Vagina (tissue), 2 donors: Measurements from ENCODE around the gene IFNLR1. TPM values are rescaled to one million over a fixed set of nuclear protein-coding genes. Genes with fewer than 3 reads are reported as not detected.

Experiments
- DNase-seq, 2 donors: peaks; one replicate each; pipeline ENCODE4 v3.0.0-alpha.2; 2017; ENCODE audit errors: extremely low spot score in 2 of 2
- H3K27ac ChIP-seq: fragments of 200-600 bp; sonication (generic); one replicate; pipeline ENCODE4 v1.5.1; 2019
- H3K27me3 ChIP-seq: fragments of 200-600 bp; sonication (generic); one replicate; pipeline ENCODE4 v1.5.1; 2019
- H3K36me3 ChIP-seq, 2 donors: fragments of 200-600 bp; sonication (generic); one replicate each; pipeline ENCODE4 v1.5.1; 2017 to 2019
- H3K4me1 ChIP-seq: fragments of 200-600 bp; sonication (generic); one replicate; pipeline ENCODE4 v1.5.1; 2019
- H3K4me3 ChIP-seq, 2 donors: fragments of 200-600 bp; sonication (generic); 1 replicate in 1 of 2; 2 replicates in 1 of 2; pipeline ENCODE4 v1.5.1; 2016 to 2019
- H3K9me3 ChIP-seq: fragments of 200-600 bp; sonication (generic); one replicate; pipeline ENCODE4 v1.5.1; 2019
- POLR2A ChIP-seq, 2 donors: fragments of 450-650 bp; IDR thresholded peaks; one replicate each; pipeline ENCODE4 v1.6.1; 2017; ENCODE audit warnings: antibody characterized with exemption in 2 of 2, mild to moderate bottlenecking in 2 of 2, moderate library complexity in 2 of 2
- POLR2AphosphoS5 ChIP-seq, 2 donors: sonication (generic); formaldehyde crosslinking; IDR thresholded peaks; one replicate each; pipeline ENCODE4 v1.9.0; 2017; ENCODE audit warnings: antibody characterized with exemption in 2 of 2, mild to moderate bottlenecking in 2 of 2, low read depth in 1 of 2; ENCODE audit not compliant: insufficient read depth in 1 of 2
- intact Hi-C: fragments of 100-400 bp; cut with DNase I; formaldehyde crosslinking; loops from one replicate; pipeline ENCODE4 v1.15.1; 2023
- total RNA-seq: library from RNA; depleted of rRNA; stranded (reverse); fragments of >200 nt; gene quantifications from one replicate; pipeline ENCODE4 v1.2.3, GENCODE V29; 2016
- TF ChIP-seq, protein P1 (sequence below), 3 experiments: fragments of 450-650 bp in 2 of 3; fragments of 200-600 bp in 1 of 3; sonication (generic) in 1 of 3; IDR thresholded peaks; one replicate each; pipeline ENCODE4 v1.5.1; 2017 to 2019; ENCODE audit warnings: antibody characterized with exemption in 3 of 3, mild to moderate bottlenecking in 2 of 3, moderate library complexity in 2 of 3

Gene IFNLR1
- total RNA-seq, 1 donor from 2014 or later = 1.7 TPM

DNA sequence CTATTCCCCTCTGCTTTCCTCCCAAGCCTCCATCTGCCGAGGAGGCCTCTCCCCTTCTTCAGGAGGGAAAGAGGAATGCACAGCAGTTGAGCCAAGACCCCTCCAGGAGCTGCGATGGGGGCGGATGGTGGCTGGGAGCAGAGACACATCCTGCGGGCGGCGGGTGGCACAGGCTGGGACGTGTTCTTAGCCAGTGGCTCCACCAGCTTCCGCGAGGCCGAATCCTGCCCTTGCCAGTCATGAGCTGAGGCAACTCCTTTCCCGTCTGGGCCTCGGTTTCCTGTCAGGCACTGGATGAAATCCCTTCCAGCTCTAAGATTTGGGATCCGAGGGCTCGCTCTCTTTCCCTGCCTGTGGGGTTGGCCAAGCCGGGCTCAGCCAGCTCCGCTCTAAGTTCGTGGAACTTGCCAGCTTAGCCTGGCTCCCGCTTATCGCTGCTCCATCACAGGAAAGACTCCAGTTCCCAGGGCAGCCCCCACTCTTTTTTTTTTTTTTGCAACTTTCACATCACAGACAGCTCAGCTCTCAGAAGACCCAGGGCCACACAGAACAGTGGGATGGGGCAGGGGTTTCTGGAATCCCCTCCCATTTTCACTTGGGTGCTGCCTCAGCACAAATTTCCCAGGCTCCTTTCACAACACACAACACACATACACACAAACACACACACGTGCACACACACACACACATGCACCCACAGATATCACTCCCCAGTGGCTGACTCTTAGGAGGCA lies 75.7 kb downstream of the IFNLR1 start:
- no peak for DNase-seq
- H3K36me3 ChIP-seq = no peaks in the 10 kb centered on the region
- no peaks in the 10 kb centered on the region for H3K9me3 ChIP-seq
- H3K27ac ChIP-seq = peak overlapping the region; percentile 41
- peak overlapping the region in 1 of 2 donors; percentile 29 for H3K4me3 ChIP-seq
- H3K4me1 ChIP-seq = peaks cover 39% of the 10 kb centered on the region
- TF ChIP-seq POLR2AphosphoS5 (IDR thresholded peaks at IDR 0.05; ENCODE audit: insufficient read depth in 1 of 2, low read depth in 1 of 2) (peak in 1 of 2 donors; percentile 12), POLR2A (IDR thresholded peaks at IDR 0.05) (no peak)
- TF ChIP-seq, protein P1, sequence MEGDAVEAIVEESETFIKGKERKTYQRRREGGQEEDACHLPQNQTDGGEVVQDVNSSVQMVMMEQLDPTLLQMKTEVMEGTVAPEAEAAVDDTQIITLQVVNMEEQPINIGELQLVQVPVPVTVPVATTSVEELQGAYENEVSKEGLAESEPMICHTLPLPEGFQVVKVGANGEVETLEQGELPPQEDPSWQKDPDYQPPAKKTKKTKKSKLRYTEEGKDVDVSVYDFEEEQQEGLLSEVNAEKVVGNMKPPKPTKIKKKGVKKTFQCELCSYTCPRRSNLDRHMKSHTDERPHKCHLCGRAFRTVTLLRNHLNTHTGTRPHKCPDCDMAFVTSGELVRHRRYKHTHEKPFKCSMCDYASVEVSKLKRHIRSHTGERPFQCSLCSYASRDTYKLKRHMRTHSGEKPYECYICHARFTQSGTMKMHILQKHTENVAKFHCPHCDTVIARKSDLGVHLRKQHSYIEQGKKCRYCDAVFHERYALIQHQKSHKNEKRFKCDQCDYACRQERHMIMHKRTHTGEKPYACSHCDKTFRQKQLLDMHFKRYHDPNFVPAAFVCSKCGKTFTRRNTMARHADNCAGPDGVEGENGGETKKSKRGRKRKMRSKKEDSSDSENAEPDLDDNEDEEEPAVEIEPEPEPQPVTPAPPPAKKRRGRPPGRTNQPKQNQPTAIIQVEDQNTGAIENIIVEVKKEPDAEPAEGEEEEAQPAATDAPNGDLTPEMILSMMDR (IDR thresholded peaks at IDR 0.05) = no peak
- intact Hi-C loops = no loop called here
- H3K27me3 ChIP-seq = no peaks in the 10 kb centered on the region

DNA sequence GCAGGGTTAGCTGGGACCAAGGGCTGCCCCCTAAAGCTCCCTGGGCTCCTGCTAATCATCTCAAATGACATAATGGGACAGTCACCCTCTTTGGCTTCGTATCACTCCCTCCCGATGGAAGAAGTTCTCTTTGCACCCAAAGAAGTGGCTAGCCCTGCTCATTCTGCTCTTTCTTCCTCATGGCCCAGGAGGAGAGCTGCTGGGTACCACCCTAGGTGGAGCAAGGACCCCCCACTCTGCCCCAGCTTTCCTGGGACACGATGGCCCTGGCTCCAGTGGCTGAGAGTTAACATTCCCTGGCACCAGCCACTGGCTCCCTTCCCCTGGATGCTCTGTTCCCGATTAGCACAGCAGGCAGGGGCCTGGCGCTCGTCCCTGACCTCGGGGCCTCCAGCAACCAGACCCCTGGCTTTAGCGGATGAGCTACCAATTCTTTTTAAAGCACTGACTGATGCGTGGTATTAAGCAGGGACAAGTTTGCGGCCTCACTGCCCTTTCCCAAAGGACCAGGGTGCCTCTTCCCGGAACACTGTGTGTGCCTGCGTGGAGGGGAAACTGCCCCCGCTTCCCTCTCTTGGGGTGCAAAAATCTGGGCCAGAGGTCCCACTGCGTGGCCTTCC lies 76.3 kb downstream of the IFNLR1 start:
- Histone ChIP-seq H3K4me1 (peaks cover 39% of the 10 kb centered on the region), H3K9me3 (no peaks in the 10 kb centered on the region), H3K27me3 (no peaks in the 10 kb centered on the region), H3K4me3 (no peak overlapping the region), H3K27ac (peak overlapping the region; percentile 41), H3K36me3 (no peaks in the 10 kb centered on the region)
- DNase-seq = no peak
- TF ChIP-seq POLR2A (IDR thresholded peaks at IDR 0.05) (no peak), POLR2AphosphoS5 (IDR thresholded peaks at IDR 0.05; ENCODE audit: insufficient read depth in 1 of 2, low read depth in 1 of 2) (no peak)
- TF ChIP-seq, protein P1 (IDR thresholded peaks at IDR 0.05) = no peak
- intact Hi-C loops = no loop called here

DNA sequence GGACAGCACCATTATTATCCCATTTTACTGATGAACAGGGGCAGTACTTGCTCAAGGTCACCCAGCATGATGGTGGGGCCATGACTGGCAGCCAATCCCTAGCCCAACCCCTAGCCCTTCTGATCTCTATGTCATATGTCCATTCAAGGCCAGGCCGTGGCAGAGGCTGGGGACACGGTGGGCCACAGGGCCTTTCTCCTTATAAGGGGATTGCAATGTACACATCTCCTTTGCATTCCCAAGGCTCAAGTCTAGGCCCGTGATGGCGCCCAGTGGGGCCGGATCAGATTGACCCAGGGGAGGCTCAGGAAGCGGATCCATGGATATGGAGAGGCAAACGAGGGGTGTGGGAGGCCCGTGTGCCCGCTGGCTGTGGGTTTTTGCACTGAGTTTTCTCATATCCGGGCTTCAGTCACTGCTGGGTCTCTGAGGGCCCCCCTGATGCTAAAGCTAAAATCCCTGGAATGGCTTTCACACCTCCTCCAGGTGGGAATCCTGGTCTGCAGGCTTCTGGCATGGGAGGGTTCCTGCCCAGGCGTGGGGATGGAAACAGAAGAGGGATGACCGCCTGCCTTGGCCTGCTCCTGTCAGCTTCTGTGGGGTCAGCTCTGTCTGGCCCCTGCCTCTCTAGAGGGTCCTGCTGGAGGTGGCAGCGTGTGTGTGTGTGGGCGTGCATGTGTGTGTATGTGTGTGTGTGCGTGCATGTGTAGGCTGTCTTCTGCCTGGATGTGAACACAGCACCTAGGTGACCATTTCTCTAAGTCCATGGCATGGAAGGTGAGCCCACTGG lies 77.2 kb downstream of the IFNLR1 start:
- no peak overlapping the region for H3K27ac ChIP-seq
- H3K36me3 ChIP-seq = no peaks in the 10 kb centered on the region
- H3K27me3 ChIP-seq = no peaks in the 10 kb centered on the region
- TF ChIP-seq POLR2A (IDR thresholded peaks at IDR 0.05) (no peak), POLR2AphosphoS5 (IDR thresholded peaks at IDR 0.05; ENCODE audit: insufficient read depth in 1 of 2, low read depth in 1 of 2) (no peak)
- TF ChIP-seq, protein P1 (IDR thresholded peaks at IDR 0.05) = no peak
- intact Hi-C loops = no loop called here
- H3K4me1 ChIP-seq = peaks cover 39% of the 10 kb centered on the region
- no peaks in the 10 kb centered on the region for H3K9me3 ChIP-seq
- no peak for DNase-seq
- no peak overlapping the region for H3K4me3 ChIP-seq

DNA sequence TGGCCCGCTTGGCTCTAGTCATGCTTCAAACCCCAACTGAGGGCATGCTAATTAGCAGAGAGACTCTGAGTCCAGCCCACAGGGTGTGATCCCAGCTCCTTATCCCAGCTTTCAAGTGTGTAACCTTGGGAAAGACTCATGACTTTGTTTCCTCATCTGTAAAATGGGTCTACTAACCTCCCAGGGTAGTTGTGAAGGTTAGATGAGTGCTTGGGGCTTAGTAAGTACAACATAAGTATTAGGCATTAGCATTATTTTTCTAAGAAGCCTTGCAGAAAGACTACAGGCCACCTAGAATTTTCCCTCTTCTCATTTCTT lies 78.0 kb downstream of the IFNLR1 start:
- Histone ChIP-seq H3K9me3 (no peaks in the 10 kb centered on the region), H3K36me3 (no peaks in the 10 kb centered on the region), H3K27me3 (no peaks in the 10 kb centered on the region), H3K27ac (no peak overlapping the region), H3K4me3 (no peak overlapping the region), H3K4me1 (peaks cover 39% of the 10 kb centered on the region)
- TF ChIP-seq POLR2A (IDR thresholded peaks at IDR 0.05) = no peak
- TF ChIP-seq, protein P1 (IDR thresholded peaks at IDR 0.05) = no peak
- no peak for DNase-seq
- intact Hi-C loops = no loop called here
